Activated T-cell treated with anti-CD3 and anti-CD28 coated beads, Interleukin-2, amount 50 U/mL, for 72 hours (primary cell): ENCODE results near the gene FAM98C. TPM values are rescaled to one million over a fixed set of nuclear protein-coding genes. Genes with fewer than 3 reads are reported as not detected.

Source experiments
- ATAC-seq, 2 donors: fragments of 150-1000 bp; cut with Tn5 transposase; replicated peaks in 1 of 2; 2 replicates each; pipeline ENCODE4 v1.10.0; 2021; ENCODE audit warnings: moderate library complexity in 2 of 2, mild to moderate bottlenecking in 1 of 2
- DNase-seq, 2 donors: peaks; one replicate each; pipeline ENCODE4 v3.0.0; 2021 to 2022; ENCODE audit warnings: mixed read lengths in 1 of 2
- H3K27ac Mint-ChIP-seq: one replicate; pipeline ENCODE4 v1.8.0; 2022; ENCODE audit warnings: mild to moderate bottlenecking, moderate library complexity, mixed read lengths
- H3K27me3 Mint-ChIP-seq: one replicate; pipeline ENCODE4 v1.8.0; 2022; ENCODE audit warnings: low read depth, mixed read lengths
- H3K36me3 Mint-ChIP-seq, 2 donors: one replicate each; pipeline ENCODE4 v1.8.0; 2022; ENCODE audit warnings: mixed read lengths in 2 of 2, mild to moderate bottlenecking in 1 of 2; ENCODE audit not compliant: insufficient read depth in 2 of 2
- H3K4me1 Mint-ChIP-seq: one replicate; pipeline ENCODE4 v1.8.0; 2022; ENCODE audit warnings: low read depth, mixed read lengths
- H3K4me3 Mint-ChIP-seq, 2 donors: one replicate each; pipeline ENCODE4 v1.8.0; 2022; ENCODE audit warnings: mild to moderate bottlenecking in 2 of 2, mixed read lengths in 2 of 2, moderate library complexity in 2 of 2
- H3K9me3 Mint-ChIP-seq, 2 donors: one replicate each; pipeline ENCODE4 v1.8.0; 2022; ENCODE audit warnings: mixed read lengths in 2 of 2
- total RNA-seq, 2 donors: library from RNA; stranded (reverse); gene quantifications; one replicate each; pipeline ENCODE4 v1.2.3, GENCODE V29; 2022

The FAM98C gene
- total RNA-seq, 2 donors from 2014 or later = 41.0 to 45.1 TPM

GRCh38 chr19:38370299-38370698 lies 32.6 kb upstream of the FAM98C start:
- DNase-seq (no peak), ATAC-seq (no peak)
- Mint-ChIP-seq H3K27me3 (peaks cover 7% of the 10 kb centered on the region), H3K27ac (no peak overlapping the region), H3K4me3 (no peak overlapping the region), H3K9me3 (no peaks in the 10 kb centered on the region), H3K4me1 (peaks cover 11% of the 10 kb centered on the region), H3K36me3 (peaks cover 6 to 7% of the 10 kb centered on the region in 2 donors)

DNA sequence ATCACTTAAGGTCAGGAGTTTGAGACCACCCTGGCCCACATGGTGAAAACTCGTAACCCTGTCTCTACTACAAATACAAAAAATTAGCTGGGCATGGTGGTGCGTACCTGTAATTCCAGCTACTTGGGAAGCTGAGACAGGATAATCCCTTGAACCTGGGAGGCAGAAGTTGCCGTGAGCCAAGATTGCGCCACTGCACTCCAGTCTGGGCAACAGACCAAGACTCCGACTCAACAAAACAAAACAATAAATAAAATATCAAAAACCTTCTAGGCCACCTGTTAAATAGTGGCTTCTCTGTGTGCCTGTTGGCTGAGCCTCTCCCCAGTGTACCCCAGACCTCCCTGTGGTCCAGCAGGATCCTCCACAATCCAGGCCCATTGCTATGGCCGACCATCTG lies 31.8 kb upstream of the FAM98C start:
- Mint-ChIP-seq H3K27me3 (peaks cover 4% of the 10 kb centered on the region), H3K36me3 (peaks cover 7 to 8% of the 10 kb centered on the region in 2 donors), H3K4me1 (peaks cover 18% of the 10 kb centered on the region), H3K9me3 (no peaks in the 10 kb centered on the region), H3K4me3 (no peak overlapping the region), H3K27ac (no peak overlapping the region)
- ATAC-seq (no peak), DNase-seq (no peak)

DNA sequence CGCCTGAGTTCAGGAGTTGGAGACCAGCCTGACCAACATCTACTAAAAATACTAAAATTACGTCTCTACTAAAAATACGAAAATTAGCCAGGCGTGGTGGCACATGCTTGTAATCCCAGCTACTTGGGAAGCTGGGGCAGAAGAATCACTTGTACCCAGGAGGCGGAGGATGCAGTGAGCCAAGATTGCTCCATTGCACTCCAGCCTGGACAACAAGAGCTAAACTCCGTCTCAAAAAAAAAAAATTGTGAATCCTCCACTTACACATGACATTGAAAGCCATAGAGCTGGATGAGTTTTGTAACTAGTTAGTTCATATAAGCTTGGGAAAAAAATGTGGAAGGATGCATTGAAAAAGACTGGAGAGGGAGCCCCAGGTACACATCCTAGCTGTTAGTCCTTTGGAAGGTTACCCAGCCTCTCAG lies 29.0 kb upstream of the FAM98C start:
- Mint-ChIP-seq H3K9me3 (no peaks in the 10 kb centered on the region), H3K4me1 (peaks cover 37% of the 10 kb centered on the region), H3K27me3 (no peaks in the 10 kb centered on the region), H3K36me3 (peaks cover 12 to 15% of the 10 kb centered on the region in 2 donors), H3K27ac (peak overlapping the region; percentile 49), H3K4me3 (peak overlapping the region; percentile 94 to 96)
- ATAC-seq (no peak), DNase-seq (no peak)

- Mint-ChIP-seq H3K4me3 (peak within 1 kb of the TSS; percentile 94 to 96), H3K9me3 (no peaks in the 10 kb centered on the region), H3K27me3 (no peaks in the 10 kb centered on the region), H3K36me3 (peaks cover 14 to 19% of the 10 kb centered on the region in 2 donors), H3K4me1 (peaks cover 43% of the 10 kb centered on the region), H3K27ac (peak within 1 kb of the TSS; percentile 99)
- DNase-seq (peak; percentile 99), ATAC-seq (peak; percentile 98)
Observed at GRCh38 chr19:38374332-38375097, 28.4 kb upstream of the FAM98C start, which contains the start of gene PSMD8. PSMD8 (plus strand) TSS chr19:38374571; CDS start chr19:38374602, 31 bp downstream.

DNA sequence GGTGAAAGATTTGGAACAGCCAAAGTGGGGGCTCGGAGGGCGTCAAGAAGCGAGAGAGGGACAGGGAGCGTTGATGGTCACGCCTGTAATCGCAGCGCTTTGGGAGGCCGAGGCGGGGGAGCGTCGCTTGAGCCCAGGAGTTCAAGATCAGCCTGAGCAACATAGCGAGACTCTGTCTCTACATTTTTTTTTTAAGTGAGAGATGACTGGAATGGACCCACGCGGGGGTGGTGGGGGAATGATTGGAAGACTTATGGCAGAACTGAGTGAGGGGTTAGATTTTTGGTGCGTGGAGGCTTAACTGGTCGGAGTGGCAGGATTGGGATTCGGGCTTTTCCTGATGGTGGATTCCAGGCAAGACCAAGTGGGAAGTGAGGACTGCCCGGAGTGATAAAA lies 27.8 kb upstream of the FAM98C start:
- Mint-ChIP-seq H3K27me3 (no peaks in the 10 kb centered on the region), H3K27ac (peak overlapping the region; percentile 99), H3K4me3 (peak overlapping the region; percentile 94 to 96), H3K9me3 (no peaks in the 10 kb centered on the region), H3K4me1 (peaks cover 44% of the 10 kb centered on the region), H3K36me3 (peaks cover 15 to 20% of the 10 kb centered on the region in 2 donors)
- peak in 1 of 2 donors; percentile 0 for ATAC-seq
- DNase-seq = no peak

DNA sequence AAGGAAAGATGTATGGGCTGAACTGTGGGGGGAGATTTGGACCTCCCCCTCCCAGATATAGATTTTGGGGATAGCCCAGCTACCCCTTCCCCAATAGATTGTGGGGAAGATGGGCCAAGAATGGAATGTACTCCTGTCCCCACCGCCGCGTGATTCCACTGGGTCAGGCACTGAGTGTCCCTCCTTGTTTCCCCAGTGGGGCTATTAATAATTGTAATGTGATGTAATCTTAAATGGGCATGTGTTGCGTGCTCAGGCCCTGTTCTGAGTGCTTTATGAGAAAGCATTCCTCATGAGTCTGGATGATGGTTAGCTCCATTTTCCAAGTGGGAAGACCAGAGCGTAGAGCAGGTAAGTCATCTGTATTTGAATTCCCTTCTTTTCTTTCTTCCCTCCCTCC lies 27.1 kb upstream of the FAM98C start:
- H3K4me1 Mint-ChIP-seq = peaks cover 44% of the 10 kb centered on the region
- H3K27ac Mint-ChIP-seq = peak overlapping the region; percentile 99
- no peaks in the 10 kb centered on the region for H3K9me3 Mint-ChIP-seq
- no peak for DNase-seq
- ATAC-seq = no peak
- peaks cover 18 to 23% of the 10 kb centered on the region in 2 donors for H3K36me3 Mint-ChIP-seq
- no peaks in the 10 kb centered on the region for H3K27me3 Mint-ChIP-seq
- peak overlapping the region; percentile 94 to 96 for H3K4me3 Mint-ChIP-seq

DNA sequence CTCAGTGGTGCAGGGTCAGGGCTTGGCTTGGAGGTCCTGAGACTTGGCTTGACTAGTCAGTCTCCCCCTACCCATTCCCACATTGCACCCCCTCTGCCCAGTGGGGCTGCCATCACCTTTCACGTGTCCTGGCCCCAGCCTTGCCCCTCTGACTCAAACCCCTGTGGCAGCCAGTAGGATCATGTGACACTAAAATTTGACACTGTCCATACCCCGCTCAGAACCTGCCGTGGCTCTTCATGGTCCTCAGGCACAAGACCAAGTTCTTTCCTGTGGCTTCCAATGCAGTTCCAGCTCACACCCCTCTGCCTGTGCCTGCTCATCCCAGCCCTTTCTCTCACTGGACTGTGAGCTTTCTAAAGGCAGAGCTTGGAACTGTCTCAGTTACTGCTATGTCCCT lies 26.3 kb upstream of the FAM98C start:
- Mint-ChIP-seq H3K4me3 (peak overlapping the region; percentile 61 to 94), H3K9me3 (no peaks in the 10 kb centered on the region), H3K27ac (peak overlapping the region; percentile 83), H3K4me1 (peaks cover 44% of the 10 kb centered on the region), H3K36me3 (peaks cover 19 to 24% of the 10 kb centered on the region in 2 donors), H3K27me3 (no peaks in the 10 kb centered on the region)
- ATAC-seq = no peak
- no peak for DNase-seq

- no peaks in the 10 kb centered on the region for H3K9me3 Mint-ChIP-seq
- H3K27ac Mint-ChIP-seq = no peak overlapping the region
- H3K4me3 Mint-ChIP-seq = peak overlapping the region; percentile 61 to 94
- no peaks in the 10 kb centered on the region for H3K27me3 Mint-ChIP-seq
- ATAC-seq (no peak), DNase-seq (no peak)
- peaks cover 44% of the 10 kb centered on the region for H3K4me1 Mint-ChIP-seq
- peaks cover 20 to 26% of the 10 kb centered on the region in 2 donors for H3K36me3 Mint-ChIP-seq
Observed at GRCh38 chr19:38377052-38377451, 25.8 kb upstream of the FAM98C start.

DNA sequence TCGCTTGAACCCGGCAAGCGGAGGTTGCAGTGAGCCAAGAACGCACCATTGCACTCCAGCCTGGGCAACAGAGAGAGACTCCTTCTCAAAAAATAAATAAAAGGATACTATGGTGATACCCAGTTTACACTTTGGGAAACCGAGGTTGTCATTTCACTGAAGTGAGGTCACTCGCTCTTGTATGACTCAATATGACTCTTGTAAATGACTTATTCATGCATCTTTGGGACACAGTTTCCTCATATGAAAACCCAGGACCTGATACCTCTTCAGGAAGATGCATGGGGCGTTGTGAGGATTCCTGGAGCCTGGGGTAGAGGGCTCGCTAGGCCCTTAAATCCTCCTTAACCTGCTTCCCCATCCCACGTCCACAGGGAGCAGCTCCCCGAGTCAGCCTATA lies 24.0 kb upstream of the FAM98C start:
- DNase-seq = no peak
- ATAC-seq = no peak
- H3K36me3 Mint-ChIP-seq = peaks cover 21 to 36% of the 10 kb centered on the region in 2 donors
- H3K4me3 Mint-ChIP-seq = no peak overlapping the region
- no peaks in the 10 kb centered on the region for H3K9me3 Mint-ChIP-seq
- peaks cover 44% of the 10 kb centered on the region for H3K4me1 Mint-ChIP-seq
- H3K27ac Mint-ChIP-seq = no peak overlapping the region
- H3K27me3 Mint-ChIP-seq = no peaks in the 10 kb centered on the region

DNA sequence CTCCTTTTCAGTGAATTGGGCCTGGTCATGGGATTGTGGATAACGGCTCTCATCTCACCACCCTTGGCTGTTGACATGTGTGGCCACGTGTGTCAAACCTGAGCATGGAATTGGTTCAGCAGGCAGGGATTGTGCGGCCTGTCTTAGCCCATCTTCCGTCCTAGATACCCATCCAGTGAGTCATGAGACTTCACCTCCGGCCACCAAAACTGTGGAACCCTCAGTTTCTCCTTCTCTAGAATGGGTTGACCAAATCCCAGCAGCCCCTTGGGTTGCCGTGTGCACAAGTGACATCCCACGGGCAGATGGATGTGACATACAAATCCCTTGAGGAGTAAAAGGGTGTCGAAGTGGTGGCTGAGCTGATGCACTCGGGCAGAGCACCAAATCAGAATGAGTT lies 21.8 kb upstream of the FAM98C start:
- H3K4me3 Mint-ChIP-seq = no peak overlapping the region
- peaks cover 13 to 35% of the 10 kb centered on the region in 2 donors for H3K36me3 Mint-ChIP-seq
- no peaks in the 10 kb centered on the region for H3K9me3 Mint-ChIP-seq
- H3K27ac Mint-ChIP-seq = no peak overlapping the region
- peaks cover 25% of the 10 kb centered on the region for H3K4me1 Mint-ChIP-seq
- no peaks in the 10 kb centered on the region for H3K27me3 Mint-ChIP-seq
- ATAC-seq = no peak
- DNase-seq = no peak

DNA sequence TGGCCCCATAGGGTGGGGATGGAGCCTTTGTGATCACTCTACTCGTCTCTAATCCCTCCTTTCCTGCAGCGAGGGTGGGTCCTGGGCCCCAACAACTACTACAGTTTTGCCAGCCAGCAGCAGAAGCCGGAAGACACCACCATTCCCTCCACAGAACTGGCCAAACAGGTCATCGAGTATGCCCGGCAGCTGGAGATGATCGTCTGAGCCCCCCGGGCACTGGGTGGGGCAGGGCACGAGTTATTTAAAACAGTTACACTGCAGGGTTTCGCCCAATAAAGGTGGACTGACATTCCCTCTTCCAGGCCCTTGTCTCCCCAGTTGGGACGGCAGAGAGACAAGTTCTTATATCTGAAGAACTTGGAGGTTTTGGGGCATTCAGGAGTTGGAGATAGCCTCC lies 19.7 kb upstream of the FAM98C start:
- H3K4me3 Mint-ChIP-seq = no peak overlapping the region
- no peak overlapping the region for H3K27ac Mint-ChIP-seq
- no peak for DNase-seq
- no peaks in the 10 kb centered on the region for H3K27me3 Mint-ChIP-seq
- peaks cover 9 to 28% of the 10 kb centered on the region in 2 donors for H3K36me3 Mint-ChIP-seq
- ATAC-seq = no peak
- H3K4me1 Mint-ChIP-seq = peaks cover 24% of the 10 kb centered on the region
- H3K9me3 Mint-ChIP-seq = no peaks in the 10 kb centered on the region

- Mint-ChIP-seq H3K36me3 (peaks cover 9 to 28% of the 10 kb centered on the region in 2 donors), H3K4me1 (peaks cover 21% of the 10 kb centered on the region), H3K4me3 (no peak overlapping the region), H3K27me3 (no peaks in the 10 kb centered on the region), H3K9me3 (no peaks in the 10 kb centered on the region), H3K27ac (peak overlapping the region; percentile 57)
- ATAC-seq (no peak), DNase-seq (no peak)
Observed at GRCh38 chr19:38383743-38384142, 19.1 kb upstream of the FAM98C start.

GRCh38 chr19:38384209-38385027 lies 18.5 kb upstream of the FAM98C start:
- no peak for DNase-seq
- Mint-ChIP-seq H3K4me3 (no peak overlapping the region), H3K27me3 (peaks cover under 1% of the 10 kb centered on the region), H3K4me1 (peaks cover 14% of the 10 kb centered on the region), H3K9me3 (no peaks in the 10 kb centered on the region), H3K36me3 (peaks cover 8 to 24% of the 10 kb centered on the region in 2 donors), H3K27ac (no peak overlapping the region)
- no peak for ATAC-seq
